MV-4-11 (cell line): ENCODE data around the gene KCNQ1.
A peak's percentile ranks its signal among the peaks of the same experiment; 100 is the strongest.

Experiments used
- DNase-seq: peaks from one replicate; lab custom pipeline; 2025; lab: John Stamatoyannopoulos, UW

KCNQ1 gene

DNA sequence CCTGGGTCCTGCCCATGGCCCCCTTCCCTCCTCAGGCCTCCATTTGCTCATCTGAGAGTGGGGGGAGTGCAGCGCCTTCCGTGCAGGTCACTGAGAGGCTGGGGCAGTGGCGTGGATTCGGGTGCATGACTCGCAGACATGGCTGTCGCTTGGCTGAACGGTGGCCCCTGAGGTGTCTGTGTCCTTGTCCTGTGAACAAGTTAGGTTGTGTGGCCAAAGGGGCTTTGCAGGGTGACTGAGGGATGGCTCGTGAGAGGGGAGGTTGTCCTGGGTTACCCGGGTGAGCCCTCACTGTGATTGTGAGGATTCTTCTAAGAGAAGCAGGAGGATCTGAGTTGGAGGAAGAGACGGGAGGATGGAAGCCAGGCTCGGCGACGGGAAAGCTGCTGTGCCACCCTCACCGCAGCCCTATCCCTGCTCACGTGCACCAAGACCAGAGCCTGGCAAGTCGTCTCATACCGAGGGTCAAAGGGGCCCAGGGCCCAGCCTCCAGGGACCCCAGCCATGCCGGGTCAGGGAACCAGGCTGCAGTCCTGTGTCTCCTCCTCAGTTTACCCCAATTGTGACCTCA is 79.1 kb downstream of the KCNQ1 start:
- DNase-seq: no peak

DNA sequence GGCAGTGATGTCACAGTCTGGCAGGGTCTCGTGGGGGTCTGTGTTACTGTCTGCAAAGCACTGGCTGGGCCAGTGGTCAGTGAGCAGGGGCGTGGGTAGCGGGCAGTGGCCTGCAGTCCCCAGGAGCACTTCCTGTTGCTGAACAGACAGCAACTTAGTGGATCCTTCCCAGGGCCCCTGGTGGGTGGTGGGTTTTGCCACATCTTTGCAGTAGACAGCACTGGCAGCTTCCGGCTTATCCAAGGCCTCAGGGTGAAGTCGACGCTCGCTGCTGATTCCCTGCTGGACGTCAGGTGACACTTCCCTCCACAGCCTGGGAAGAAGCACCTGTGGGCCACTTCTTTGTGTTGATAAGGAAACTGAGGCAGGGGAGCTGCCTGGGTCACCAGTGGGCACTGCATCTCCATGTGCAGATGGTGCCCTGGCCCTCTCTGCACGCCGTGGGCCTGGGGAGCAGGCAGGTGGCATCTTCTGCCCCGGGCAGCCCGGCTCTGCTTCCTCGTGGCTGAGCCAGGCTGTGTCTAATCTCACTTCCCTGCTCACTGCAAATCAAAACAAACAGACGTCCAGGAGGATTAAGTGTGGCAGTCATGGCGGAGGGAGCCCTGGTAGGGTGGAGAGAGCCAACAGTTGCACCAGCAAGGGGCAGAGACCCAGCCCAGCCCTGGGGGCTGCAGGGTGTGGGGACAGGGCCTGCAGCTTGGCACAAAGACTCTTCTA is 79.8 kb downstream of the KCNQ1 start:
- DNase-seq: peak; percentile 64

DNA sequence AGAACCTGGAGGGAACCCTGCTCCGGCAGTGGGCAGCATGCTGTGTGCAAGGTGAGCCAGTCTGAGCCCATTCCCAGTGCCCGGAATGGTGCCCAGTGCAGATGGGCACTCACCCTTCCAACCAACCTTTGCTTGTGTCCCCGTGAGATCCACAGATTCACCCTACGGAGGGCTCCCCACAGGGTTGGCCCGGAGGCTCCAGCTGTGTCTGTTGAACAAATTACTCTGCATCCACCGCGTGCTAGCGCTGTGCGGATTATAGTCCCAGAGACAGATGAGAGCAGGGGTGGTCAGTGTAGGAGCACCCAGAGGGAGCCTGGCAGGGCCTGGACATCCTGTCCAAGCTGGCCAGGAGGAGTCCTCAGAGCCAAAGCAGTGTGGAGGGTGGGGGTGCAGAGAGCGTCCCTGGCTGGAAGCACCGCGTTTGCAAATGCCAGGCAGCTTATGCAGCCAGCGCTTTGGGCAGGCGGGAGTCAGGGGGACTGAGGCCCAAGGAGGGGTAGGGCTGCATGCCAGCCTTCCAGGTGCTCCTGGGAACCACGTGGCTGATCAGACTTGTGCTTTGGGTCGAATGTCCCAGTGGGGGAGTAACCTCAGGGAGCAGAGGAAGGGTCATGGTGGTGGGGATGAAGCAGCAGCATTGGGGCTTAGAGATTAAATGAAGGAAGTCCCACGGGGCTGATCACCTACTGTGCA is 80.5 kb downstream of the KCNQ1 start:
- DNase-seq: peak; percentile 4

DNA sequence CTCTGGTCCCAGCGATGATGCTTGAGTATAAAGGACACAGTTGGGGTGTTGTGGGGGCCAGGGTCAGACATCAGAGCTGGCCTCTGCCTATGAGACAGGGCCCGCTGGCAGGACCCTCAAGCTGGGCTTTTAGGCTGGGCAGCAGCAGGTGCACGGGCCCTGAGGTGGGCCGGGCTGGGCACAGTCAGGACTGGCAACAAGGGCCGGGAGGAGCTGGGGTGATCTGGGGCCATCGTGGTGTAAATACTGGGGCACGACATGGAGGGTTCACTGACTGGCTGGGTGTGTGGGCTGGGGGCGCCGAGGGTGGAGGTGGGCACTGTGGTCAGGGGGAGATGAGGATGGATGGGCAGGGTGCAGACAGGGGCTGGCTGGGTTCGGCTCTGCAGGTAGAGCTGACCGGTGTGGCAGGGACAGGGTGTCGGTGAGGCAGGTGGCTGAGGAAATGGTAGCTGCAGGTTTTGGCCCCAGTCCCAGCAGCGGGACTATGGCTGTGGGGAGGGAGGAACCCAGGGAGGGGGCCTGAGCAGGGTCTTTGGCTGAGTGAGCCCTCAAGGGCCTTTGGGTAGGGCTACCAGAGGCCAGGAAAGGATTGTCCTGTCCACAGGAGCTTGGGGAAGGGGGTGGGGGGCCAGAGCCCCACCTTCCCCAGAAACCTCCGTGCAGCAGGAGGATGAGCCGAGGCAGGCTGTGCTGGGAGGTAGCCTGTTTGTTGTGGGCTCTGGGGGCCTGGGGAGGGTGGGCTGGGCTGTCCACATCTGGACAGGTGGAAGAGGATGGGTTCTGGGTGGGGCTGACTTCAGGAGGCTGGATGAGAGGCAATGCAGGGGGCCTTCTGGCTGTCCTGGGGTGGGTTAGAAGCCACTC is 81.4 kb downstream of the KCNQ1 start:
- no peak for DNase-seq

DNA sequence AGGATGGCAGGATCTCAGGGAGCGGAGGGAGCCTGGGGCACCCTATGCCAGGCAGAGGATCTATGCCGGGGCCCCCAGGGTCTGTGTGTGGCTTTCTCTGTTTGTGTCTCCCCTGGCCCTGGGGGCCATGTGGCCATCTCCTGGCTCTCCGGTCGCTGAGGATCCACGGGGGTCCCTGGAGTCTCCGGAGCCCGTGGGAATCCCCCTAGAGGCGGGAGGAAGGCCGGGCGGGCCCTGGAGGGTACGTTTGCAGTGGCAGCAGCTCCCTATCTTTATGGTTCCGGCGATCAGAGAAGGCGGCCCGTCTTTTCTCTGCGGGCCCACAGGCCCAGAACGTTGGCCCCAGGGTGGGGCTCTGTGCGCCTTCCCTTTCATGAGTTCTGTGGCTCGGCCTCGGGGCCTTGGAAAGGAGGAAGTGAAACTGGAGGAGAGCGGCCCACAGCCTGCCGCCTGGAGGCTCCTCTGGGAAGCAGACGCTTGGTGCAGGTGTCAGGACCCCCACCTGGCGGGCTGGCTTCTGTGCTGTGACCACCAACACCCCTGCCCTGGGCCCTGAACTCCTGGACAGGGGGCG is 82.1 kb downstream of the KCNQ1 start:
- peak; percentile 90 for DNase-seq

DNA sequence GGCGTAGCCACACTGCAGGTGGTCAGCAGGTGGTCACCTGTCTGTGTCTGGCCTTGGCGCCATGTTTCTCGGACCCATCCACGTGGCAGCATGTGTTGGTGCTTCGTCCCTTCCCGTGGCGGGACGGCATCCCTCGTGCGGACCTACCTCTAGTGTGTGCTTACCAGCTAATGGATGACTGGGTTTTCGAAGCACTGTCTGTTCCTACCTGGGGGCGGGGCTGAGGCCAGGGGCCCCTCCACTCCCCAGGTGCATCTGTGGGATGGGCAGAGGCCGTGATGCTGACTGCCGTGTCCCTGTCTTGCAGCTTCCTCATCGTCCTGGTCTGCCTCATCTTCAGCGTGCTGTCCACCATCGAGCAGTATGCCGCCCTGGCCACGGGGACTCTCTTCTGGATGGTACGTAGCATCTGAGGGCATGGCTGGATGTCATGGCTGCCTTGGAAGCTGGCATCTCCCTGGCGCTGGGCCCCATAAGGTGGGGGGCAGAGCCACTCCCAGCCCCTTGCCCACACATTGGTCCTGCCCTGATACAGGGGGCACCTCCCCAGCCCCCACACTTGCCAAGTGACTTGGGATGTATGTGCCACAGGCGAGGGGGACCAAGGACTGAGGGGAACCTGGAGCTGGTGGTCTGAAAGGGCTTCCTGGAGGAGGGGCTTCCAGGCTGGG is 82.9 kb downstream of the KCNQ1 start:
- no peak for DNase-seq

DNA sequence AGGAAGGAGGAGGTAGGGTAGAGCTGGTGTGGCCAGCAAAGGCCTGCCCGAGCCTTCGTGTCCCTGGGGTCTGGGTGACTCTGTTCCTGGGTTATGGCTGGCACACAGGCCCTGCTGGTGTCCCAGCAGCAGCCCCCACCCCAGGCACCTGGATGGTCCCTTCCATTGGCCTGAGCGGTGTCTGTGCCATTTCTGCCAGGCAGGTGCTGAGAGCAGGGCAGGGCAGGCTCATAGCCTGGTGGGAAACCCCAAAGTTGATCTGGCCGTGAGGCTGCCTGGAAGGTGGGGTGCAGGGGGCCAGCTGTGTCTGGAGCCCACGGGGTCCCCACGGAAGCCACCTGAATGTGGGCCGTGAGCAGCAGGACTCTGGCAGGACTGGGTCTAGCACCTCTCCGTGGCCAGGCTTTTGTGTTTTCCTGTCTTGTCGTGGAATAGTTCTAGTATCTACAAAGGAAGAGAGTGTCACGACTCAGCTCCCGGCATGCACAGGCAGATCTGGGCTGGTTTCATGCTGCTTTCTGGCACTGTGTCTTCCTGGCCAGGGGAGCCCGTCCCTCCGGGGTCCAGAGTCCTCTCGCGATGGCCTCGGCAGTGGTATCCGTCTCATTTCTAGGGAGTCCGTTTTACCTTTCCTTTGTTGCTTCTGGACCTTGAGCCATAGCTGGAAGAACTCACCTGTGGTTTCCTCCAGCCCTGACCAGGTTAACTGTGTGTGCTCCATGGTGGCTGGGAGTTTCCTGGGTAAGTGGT is 83.7 kb downstream of the KCNQ1 start:
- DNase-seq: no peak

DNA sequence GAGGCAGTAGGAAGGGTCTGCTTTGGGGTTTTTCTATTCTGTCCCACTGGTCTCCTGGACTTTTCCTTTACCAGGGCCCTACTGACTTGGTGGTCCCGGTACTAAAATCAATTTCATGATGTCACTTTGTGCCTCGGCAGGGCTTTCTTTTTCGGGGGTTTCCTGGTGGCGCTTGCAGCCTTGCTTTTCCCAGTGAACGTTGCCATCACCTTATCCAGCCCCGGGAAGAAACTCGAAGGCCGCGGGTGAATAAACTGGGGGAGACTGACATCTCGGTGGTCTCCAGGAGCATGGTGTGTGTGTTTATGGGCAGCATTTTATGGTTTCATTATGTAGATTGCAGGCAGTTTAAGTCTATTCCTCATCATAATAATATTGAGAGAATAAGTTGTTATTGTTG is 84.4 kb downstream of the KCNQ1 start:
- DNase-seq: no peak

DNA sequence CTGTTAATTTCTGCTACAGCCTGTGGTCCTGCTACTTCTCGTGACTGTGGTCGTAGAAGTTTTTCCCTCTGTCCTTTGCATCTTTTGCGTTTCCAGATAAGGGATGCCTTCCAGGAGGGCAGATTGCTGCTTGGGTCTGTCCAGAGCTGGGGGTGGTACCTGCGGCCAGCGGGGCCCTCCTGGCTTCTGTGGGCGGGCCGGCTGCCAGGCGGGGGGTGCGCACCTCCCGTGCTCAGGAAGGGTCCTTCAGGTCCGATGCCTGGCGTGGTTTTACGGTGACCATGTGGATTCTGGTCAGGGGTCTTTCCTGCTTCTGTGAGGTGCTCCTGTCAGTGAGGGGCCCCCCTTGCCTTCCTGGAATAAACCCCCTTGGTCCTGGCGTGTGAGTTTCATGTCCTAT is 84.8 kb downstream of the KCNQ1 start:
- DNase-seq: no peak

DNA sequence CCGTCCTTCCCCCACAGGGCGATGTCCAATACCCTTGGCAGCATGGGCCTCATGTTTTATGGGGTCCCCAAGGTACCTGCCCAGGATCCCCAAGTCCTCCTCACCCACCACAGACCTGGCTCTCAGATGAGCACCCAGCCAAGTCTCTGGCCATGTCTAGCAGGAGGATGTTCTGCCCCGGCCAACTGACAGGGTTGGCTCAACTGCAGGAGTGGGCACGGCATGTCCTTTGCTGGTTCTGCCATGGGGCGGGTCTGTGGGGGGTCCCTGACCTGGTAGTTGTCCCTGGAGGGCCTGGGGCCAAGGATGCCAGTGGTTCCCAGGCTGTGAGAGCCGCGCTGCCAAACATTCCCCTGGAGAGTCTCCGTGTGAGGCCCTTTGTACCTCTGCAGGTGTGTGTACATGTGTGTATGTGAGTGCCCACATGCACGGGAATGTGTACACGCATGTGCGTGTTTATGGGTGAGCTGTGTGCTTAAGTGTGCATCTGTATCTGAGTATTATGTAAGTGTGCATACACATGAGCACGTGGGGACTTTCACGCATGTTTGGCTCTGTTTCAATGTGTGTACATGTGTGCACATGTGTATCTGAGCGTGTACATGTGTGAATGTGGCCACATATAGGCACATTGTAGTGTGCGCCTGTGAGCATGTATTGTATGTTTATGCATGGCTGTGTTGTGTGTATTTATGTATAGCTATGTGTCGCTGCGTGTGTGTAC is 85.5 kb downstream of the KCNQ1 start:
- DNase-seq: no peak

DNA sequence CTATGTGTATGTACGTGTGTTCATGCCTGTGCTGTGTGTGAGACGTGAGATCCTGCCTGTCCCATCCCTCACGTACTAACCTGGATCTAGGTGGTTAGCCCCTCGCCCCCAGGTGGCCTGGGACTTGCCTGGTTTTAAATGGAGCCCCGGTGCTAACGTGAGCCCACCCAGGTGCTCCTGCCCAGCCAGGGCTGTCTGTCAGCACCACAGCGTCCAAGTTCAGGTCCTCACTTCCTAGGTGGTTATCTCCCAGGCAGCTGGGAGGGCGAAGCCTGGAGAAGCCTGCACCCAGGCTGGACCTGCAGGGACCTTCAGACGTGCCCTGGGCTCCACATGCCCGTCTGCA is 86.0 kb downstream of the KCNQ1 start:
- DNase-seq: no peak

DNA sequence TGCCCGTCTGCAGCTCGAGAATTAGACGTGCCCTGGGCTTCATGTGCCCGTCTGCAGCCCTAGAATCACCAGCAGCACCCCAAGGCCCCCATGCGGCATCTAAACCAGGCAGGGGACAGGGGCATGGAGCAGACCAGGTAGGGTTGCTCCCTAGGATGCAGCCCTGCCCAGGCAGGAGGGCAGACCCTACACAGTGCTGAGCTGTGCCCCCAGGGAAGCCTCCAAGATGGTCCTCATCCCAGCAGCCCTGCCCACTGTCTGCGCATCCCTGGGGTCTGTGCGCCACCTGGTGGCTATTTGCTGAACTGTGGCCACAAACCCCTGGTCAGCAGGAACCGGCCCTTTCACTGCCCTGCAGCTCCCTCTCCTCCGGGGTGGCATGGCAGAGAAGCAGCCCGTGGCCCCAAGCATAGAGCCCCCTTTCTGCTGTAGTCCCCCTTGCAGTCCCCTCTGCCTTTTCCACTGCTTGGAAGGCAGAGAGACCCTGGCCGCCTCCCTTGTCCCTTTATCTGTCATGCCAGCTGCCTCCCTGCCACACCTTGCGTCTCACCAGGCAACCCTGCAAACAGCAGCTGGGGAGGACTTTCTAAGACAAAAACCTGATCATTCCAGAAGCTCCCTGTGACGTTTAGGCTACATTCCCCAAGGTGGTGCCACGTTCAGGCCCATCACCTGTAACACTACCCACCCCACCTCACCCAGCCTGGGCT is 86.6 kb downstream of the KCNQ1 start:
- peak; percentile 36 for DNase-seq

DNA sequence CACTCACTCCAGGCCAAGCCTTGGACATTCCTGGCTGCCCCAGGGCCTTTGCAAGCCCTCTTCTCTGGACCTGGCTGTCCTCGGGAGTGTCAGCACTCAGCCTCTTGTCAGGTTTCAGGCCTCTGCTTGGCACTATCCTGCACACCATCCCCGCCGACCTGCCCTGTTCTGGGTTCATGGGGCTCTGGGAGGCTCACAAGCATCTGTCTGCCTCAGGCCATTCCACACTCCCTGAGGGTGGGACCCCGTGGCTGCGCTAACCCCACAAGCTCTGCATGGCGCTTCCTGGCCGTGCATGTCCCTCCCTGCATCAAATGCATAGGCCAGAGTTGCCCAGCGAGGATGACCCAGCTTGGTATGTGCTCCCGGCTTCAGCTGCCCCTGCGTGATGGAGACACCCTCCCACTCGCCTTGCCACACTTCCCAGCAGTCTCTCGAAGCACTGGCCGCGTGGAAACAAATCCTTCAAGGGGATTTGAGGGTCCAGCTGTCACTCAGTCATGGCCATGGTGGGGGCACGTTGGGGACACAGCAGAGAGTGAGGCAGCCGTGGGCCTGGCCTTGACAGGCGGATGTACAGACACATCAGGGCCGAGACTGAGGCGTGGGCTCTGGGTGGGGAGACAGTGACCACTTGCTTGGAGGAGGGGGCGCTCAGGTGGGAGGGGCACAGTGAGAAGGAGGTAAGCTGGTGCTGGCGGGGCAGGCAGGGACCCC is 87.3 kb downstream of the KCNQ1 start:
- no peak for DNase-seq

DNA sequence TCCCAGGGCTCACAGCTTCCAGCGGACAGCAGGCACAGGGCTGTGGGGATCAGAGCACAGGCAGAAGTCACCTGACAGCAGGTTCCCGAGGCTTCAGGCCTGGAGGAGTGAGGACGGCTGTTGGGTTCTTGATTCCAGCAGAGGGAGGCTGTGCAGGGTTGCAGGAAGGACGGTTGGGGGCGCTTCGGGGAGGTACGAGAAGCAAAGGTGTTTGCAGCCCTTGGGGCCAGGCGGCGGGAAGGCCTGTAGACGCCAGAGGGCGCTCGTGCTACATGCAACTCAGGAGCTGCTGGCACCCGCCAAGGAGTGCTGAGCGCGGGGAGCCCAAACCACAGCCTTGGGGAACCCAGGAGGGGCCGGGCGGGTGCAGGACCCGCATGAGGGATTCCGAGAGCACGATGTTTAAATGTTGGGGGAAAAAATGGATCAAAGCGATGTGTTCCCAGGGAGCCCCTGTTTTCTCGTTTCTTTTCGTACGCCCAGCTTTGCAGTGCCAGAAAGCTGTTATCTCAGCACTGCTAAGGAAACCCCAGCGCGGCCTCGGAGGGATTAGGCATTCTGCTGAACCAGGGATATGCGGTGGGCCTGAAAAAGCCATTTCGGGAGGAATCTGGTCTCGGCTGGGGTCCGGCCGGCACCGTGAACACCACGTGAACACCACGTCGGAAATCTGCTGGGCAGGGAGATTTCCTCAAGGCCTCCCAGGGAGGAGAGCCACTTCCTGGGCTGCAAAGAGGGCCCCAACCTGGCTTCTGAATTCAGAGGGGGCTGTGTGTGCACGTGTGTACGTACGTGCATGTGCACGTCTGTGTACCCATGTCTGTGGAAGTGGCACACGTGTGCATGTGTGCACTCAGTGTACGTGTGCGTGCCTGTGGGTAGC is 88.1 kb downstream of the KCNQ1 start:
- DNase-seq: peak; percentile 79

DNA sequence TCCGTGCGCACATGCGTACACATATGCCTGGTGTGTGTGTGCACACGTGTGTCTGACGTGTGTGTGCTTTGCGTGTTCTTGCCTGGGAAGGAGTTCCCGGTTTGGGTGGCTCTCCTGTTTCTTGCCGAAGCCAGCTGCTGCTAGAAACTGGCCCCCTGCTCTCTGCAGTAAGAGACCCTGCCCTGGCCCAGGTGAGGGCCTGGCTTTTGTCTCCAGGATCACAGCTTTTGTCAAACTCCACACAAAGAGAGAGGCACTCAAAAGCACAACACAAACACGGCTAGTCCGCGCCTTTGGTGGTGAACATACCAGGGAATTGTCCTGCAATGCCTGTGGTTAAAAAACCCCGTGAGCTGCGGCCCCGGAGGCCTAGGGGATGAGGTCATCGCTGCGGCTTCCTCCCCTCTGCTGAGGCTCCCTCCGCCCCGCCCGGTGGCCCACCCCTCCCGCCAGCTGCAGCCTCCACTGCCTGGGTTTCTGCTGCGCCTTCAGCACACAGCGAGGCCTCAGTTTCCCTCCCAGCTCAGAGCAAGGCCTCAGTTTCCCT is 88.9 kb downstream of the KCNQ1 start:
- DNase-seq: peak; percentile 88

DNA sequence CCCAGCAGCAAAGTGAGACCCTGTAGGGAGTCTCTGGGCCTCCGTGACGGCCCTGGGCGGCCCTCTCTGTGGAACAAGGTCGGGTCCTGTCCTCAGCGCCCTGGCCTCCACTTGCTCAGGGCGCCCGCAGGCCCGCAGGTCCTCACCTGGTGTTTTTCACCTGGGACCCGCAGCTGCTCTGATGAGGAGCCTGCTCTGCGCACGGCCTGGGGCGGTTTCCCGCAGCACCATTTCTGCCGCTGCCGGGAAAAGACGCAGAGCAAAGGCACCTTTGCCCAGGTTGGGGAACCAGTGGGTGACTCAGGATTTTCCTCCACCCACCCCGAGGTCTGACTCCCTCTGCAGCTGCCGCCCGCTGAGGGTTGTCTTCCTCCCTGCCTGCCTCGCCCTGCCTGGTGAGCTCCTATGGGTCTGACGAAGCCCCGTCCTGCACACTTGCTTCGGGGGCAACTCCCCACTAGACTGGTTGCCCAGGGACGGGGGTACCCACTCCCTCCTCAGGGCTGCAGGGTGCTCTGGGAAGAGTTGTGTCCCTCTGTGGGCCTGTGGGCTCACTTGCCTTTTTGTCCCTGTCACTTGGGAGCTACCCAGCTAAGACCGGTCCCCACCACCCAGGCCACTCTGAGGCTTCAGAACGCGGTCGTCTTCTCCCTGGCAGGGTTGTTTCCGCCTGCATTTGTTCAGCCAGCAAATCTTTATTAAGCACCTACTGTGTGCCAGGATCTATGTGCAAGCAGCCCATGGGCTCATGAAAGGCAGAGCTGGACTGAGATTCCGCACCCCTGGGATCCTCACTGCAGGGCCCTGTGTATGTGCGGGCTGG is 89.5 kb downstream of the KCNQ1 start:
- no peak for DNase-seq
